GM23338 (cell line): ENCODE data around the gene DAB1. TPM values are rescaled to one million over a fixed set of nuclear protein-coding genes. Genes with fewer than 3 reads are reported as not detected.

Experiments
- ATAC-seq: fragments of 200-7000 bp; cut with Tn5 transposase; 3 replicates; pipeline ENCODE4 v1.9.1; 2020
- DNase-seq: peaks from one replicate; pipeline ENCODE4 v3.0.0-alpha.2; 2015; ENCODE audit warnings: low spot score
- H2AFZ ChIP-seq: fragments of 200-600 bp; sonication (generic); 2 replicates; pipeline ENCODE4 v1.8.0; 2016; ENCODE audit warnings: antibody characterized with exemption, mild to moderate bottlenecking, moderate library complexity
- H3F3A ChIP-seq: fragments of 200-600 bp; sonication (generic); replicated peaks from 2 replicates; pipeline ENCODE4 v1.8.0; 2017; ENCODE audit warnings: antibody characterized with exemption, mixed run types, low read depth
- H3K27ac ChIP-seq: fragments of 200-600 bp; sonication (generic); 2 replicates; pipeline ENCODE4 v1.6.1; 2016; ENCODE audit warnings: low read depth
- H3K27me3 ChIP-seq: fragments of 200-600 bp; sonication (generic); 2 replicates; pipeline ENCODE4 v1.8.0; 2016; ENCODE audit warnings: mild to moderate bottlenecking, mixed run types, moderate library complexity; ENCODE audit not compliant: insufficient read depth
- H3K36me3 ChIP-seq: fragments of 200-600 bp; sonication (generic); 2 replicates; pipeline ENCODE4 v1.8.0; 2016; ENCODE audit warnings: mild to moderate bottlenecking; ENCODE audit not compliant: insufficient read depth
- H3K4me1 ChIP-seq: fragments of 200-600 bp; sonication (generic); 2 replicates; pipeline ENCODE4 v1.8.0; 2016; ENCODE audit warnings: mild to moderate bottlenecking, moderate library complexity; ENCODE audit not compliant: insufficient read depth
- H3K4me2 ChIP-seq: fragments of 200-600 bp; sonication (generic); 2 replicates; pipeline ENCODE4 v1.7.1; 2017; ENCODE audit warnings: mixed run types
- H3K4me3 ChIP-seq: fragments of 200-600 bp; sonication (generic); 2 replicates; pipeline ENCODE4 v1.6.1; 2016; ENCODE audit warnings: mixed run types
- H3K79me2 ChIP-seq: fragments of 200-600 bp; sonication (generic); replicated peaks from 2 replicates; pipeline ENCODE4 v1.8.0; 2017; ENCODE audit warnings: mild to moderate bottlenecking; ENCODE audit not compliant: insufficient read depth
- H3K9me2 ChIP-seq: fragments of 200-600 bp; sonication (generic); 2 replicates; pipeline ENCODE4 v1.8.0; 2017; ENCODE audit not compliant: insufficient read depth
- H4K20me1 ChIP-seq: fragments of 200-600 bp; sonication (generic); replicated peaks from 2 replicates; pipeline ENCODE4 v1.8.0; 2017; ENCODE audit warnings: mild to moderate bottlenecking; ENCODE audit not compliant: insufficient read depth
- H3K27ac Mint-ChIP-seq: 2 replicates; pipeline ENCODE4 v1.8.0; 2020; ENCODE audit warnings: inconsistent platforms, mild to moderate bottlenecking, moderate library complexity, mixed read lengths
- H3K27me3 Mint-ChIP-seq: 3 replicates; pipeline ENCODE4 v1.8.0; 2022; ENCODE audit warnings: low read depth, mild to moderate bottlenecking, moderate library complexity, mixed read lengths, inconsistent platforms; ENCODE audit not compliant: insufficient read depth, poor library complexity
- H3K36me3 Mint-ChIP-seq: 3 replicates; pipeline ENCODE4 v1.8.0; 2021; ENCODE audit warnings: low read depth, mild to moderate bottlenecking, inconsistent platforms, moderate library complexity, mixed read lengths
- H3K4me1 Mint-ChIP-seq: 3 replicates; pipeline ENCODE4 v1.8.0; 2020; ENCODE audit warnings: mild to moderate bottlenecking, inconsistent platforms, mixed read lengths
- H3K4me3 Mint-ChIP-seq: 3 replicates; pipeline ENCODE4 v1.8.0; 2021; ENCODE audit warnings: moderate library complexity, mild to moderate bottlenecking, inconsistent platforms, mixed read lengths
- H3K9me3 Mint-ChIP-seq: 3 replicates; pipeline ENCODE4 v1.8.0; 2020; ENCODE audit warnings: moderate library complexity, mild to moderate bottlenecking, inconsistent platforms, mixed read lengths
- EZH2 ChIP-seq: fragments of 200-600 bp; sonication (generic); IDR thresholded peaks from one replicate; pipeline ENCODE4 v1.8.0; 2017; ENCODE audit warnings: antibody characterized with exemption, mild to moderate bottlenecking, low read depth; ENCODE audit not compliant: unreplicated experiment
- JUNB ChIP-seq: IDR thresholded peaks from one replicate; pipeline ENCODE4 v1.6.1; 2016; ENCODE audit warnings: antibody characterized with exemption; ENCODE audit not compliant: unreplicated experiment
- NANOG ChIP-seq: IDR thresholded peaks from 2 replicates; pipeline ENCODE4 v1.6.1; 2016; ENCODE audit warnings: antibody characterized with exemption, borderline replicate concordance
- STAT1 ChIP-seq: IDR thresholded peaks from one replicate; pipeline ENCODE4 v1.6.1; 2016; ENCODE audit warnings: antibody characterized with exemption; ENCODE audit not compliant: unreplicated experiment
- ZNF114 ChIP-seq: fragments of 250-450 bp; sonication (Bioruptor Pico); IDR thresholded peaks from 2 replicates; pipeline ENCODE4 v1.5.0; 2020; ENCODE audit warnings: mild to moderate bottlenecking, moderate library complexity
- ZNF331 ChIP-seq: fragments of 250-450 bp; sonication (Bioruptor Pico); IDR thresholded peaks from 2 replicates; pipeline ENCODE4 v1.5.0; 2020; ENCODE audit warnings: low read depth, mild to moderate bottlenecking, moderate library complexity
- polyA plus RNA-seq: library from polyadenylated mRNA; unstranded; fragments of >200 nt; fragmentation: Nextera tagmentation; extraction: Ambion mirVana; gene quantifications from 2 replicates; pipeline ENCODE4 v1.2.1, GENCODE V29; 2016
- total RNA-seq: library from RNA; depleted of rRNA; stranded (reverse); fragments of >200 nt; shearing (Covaris generic); gene quantifications from 2 replicates; pipeline ENCODE4 v1.2.3, GENCODE V29; 2014
- TF ChIP-seq, protein P1 (sequence below): IDR thresholded peaks from one replicate; pipeline ENCODE4 v1.6.1; 2018; ENCODE audit warnings: antibody characterized with exemption; ENCODE audit not compliant: unreplicated experiment
- TF ChIP-seq, protein P2 (sequence below): fragments of 250-450 bp; sonication (Bioruptor Pico); IDR thresholded peaks from 2 replicates; pipeline ENCODE4 v1.5.0; 2020; ENCODE audit warnings: mild to moderate bottlenecking, moderate library complexity

DAB1 gene
- total and polyA plus RNA-seq, 2 experiments from 2014 or later: 12.8 to 14.5 TPM

DNA sequence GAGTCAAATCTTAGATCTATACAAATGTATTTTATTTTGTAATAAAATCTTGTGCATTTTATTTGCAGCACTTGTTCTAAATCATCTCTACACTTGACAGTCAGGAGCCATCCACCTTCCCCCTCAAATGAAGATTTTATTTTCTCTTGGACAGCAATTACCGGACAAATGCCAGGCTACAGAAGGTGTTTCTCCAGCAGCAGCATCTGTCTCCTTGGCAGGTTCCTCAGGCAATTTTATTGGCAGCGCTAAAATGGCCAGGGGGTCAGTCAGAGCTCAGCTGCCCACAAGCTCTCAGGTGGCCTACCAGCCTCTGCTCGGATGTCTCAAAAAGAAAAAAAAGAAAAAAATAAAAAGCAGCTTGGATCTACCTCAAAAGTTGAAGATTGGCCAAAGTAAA, 107.6 kb downstream of the DAB1 start:
- DNase-seq (no peak), ATAC-seq (no peak)
- Histone ChIP-seq H3K27ac (no peak overlapping the region), H4K20me1 (no peaks in the 10 kb centered on the region), H3K36me3 (no peaks in the 10 kb centered on the region), H3K79me2 (no peaks in the 10 kb centered on the region), H3K4me2 (no peak overlapping the region), H3K9me2 (no peaks in the 10 kb centered on the region; the same call in 1 of the 2 replicates), H2AFZ (no peak overlapping the region), H3F3A (no peaks in the 10 kb centered on the region), H3K27me3 (no peaks in the 10 kb centered on the region), H3K4me3 (no peak overlapping the region), H3K4me1 (peaks cover 4% of the 10 kb centered on the region; the same call in 1 of the 2 replicates)
- peaks cover 8% of the 10 kb centered on the region; the same call in 1 of the 3 replicates for H3K9me3 Mint-ChIP-seq
- peaks cover 7% of the 10 kb centered on the region for H3K4me1 Mint-ChIP-seq
- H3K4me3 Mint-ChIP-seq: no peak overlapping the region
- no peak for TF ChIP-seq ZNF114 (CRISPR knock-in tag)
- TF ChIP-seq, protein P1, sequence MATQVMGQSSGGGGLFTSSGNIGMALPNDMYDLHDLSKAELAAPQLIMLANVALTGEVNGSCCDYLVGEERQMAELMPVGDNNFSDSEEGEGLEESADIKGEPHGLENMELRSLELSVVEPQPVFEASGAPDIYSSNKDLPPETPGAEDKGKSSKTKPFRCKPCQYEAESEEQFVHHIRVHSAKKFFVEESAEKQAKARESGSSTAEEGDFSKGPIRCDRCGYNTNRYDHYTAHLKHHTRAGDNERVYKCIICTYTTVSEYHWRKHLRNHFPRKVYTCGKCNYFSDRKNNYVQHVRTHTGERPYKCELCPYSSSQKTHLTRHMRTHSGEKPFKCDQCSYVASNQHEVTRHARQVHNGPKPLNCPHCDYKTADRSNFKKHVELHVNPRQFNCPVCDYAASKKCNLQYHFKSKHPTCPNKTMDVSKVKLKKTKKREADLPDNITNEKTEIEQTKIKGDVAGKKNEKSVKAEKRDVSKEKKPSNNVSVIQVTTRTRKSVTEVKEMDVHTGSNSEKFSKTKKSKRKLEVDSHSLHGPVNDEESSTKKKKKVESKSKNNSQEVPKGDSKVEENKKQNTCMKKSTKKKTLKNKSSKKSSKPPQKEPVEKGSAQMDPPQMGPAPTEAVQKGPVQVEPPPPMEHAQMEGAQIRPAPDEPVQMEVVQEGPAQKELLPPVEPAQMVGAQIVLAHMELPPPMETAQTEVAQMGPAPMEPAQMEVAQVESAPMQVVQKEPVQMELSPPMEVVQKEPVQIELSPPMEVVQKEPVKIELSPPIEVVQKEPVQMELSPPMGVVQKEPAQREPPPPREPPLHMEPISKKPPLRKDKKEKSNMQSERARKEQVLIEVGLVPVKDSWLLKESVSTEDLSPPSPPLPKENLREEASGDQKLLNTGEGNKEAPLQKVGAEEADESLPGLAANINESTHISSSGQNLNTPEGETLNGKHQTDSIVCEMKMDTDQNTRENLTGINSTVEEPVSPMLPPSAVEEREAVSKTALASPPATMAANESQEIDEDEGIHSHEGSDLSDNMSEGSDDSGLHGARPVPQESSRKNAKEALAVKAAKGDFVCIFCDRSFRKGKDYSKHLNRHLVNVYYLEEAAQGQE: no peak
- no peak for TF ChIP-seq JUNB
- no peak for TF ChIP-seq EZH2
- no peak for TF ChIP-seq ZNF331 (CRISPR knock-in tag)
- TF ChIP-seq STAT1: no peak
- TF ChIP-seq, protein P2, sequence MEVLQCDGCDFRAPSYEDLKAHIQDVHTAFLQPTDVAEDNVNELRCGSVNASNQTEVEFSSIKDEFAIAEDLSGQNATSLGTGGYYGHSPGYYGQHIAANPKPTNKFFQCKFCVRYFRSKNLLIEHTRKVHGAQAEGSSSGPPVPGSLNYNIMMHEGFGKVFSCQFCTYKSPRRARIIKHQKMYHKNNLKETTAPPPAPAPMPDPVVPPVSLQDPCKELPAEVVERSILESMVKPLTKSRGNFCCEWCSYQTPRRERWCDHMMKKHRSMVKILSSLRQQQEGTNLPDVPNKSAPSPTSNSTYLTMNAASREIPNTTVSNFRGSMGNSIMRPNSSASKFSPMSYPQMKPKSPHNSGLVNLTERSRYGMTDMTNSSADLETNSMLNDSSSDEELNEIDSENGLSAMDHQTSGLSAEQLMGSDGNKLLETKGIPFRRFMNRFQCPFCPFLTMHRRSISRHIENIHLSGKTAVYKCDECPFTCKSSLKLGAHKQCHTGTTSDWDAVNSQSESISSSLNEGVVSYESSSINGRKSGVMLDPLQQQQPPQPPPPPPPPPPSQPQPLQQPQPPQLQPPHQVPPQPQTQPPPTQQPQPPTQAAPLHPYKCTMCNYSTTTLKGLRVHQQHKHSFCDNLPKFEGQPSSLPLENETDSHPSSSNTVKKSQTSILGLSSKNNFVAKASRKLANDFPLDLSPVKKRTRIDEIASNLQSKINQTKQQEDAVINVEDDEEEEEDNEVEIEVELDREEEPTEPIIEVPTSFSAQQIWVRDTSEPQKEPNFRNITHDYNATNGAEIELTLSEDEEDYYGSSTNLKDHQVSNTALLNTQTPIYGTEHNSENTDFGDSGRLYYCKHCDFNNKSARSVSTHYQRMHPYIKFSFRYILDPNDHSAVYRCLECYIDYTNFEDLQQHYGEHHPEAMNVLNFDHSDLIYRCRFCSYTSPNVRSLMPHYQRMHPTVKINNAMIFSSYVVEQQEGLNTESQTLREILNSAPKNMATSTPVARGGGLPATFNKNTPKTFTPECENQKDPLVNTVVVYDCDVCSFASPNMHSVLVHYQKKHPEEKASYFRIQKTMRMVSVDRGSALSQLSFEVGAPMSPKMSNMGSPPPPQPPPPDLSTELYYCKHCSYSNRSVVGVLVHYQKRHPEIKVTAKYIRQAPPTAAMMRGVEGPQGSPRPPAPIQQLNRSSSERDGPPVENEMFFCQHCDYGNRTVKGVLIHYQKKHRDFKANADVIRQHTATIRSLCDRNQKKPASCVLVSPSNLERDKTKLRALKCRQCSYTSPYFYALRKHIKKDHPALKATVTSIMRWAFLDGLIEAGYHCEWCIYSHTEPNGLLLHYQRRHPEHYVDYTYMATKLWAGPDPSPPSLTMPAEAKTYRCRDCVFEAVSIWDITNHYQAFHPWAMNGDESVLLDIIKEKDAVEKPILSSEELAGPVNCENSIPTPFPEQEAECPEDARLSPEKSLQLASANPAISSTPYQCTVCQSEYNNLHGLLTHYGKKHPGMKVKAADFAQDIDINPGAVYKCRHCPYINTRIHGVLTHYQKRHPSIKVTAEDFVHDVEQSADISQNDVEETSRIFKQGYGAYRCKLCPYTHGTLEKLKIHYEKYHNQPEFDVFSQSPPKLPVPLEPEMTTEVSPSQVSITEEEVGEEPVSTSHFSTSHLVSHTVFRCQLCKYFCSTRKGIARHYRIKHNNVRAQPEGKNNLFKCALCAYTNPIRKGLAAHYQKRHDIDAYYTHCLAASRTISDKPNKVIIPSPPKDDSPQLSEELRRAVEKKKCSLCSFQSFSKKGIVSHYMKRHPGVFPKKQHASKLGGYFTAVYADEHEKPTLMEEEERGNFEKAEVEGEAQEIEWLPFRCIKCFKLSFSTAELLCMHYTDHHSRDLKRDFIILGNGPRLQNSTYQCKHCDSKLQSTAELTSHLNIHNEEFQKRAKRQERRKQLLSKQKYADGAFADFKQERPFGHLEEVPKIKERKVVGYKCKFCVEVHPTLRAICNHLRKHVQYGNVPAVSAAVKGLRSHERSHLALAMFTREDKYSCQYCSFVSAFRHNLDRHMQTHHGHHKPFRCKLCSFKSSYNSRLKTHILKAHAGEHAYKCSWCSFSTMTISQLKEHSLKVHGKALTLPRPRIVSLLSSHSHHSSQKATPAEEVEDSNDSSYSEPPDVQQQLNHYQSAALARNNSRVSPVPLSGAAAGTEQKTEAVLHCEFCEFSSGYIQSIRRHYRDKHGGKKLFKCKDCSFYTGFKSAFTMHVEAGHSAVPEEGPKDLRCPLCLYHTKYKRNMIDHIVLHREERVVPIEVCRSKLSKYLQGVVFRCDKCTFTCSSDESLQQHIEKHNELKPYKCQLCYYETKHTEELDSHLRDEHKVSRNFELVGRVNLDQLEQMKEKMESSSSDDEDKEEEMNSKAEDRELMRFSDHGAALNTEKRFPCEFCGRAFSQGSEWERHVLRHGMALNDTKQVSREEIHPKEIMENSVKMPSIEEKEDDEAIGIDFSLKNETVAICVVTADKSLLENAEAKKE: no peak
- TF ChIP-seq NANOG: no peak
- peaks cover 3% of the 10 kb centered on the region for H3K27me3 Mint-ChIP-seq
- peaks cover 8% of the 10 kb centered on the region for H3K36me3 Mint-ChIP-seq
- no peak overlapping the region for H3K27ac Mint-ChIP-seq
